HG03439 (cell line): ENCODE measurements around the gene KCNV2.
"Not testable (repeated sequence)": the region's sequence is repeated elsewhere in the genome, so short reads cannot be mapped to it uniquely, and the experiment has no call there.

ENCODE experiments used
- ATAC-seq: cut with Tn5 transposase; IDR thresholded peaks from one replicate; pipeline ENCODE4 v1.9.1; 2021; ENCODE audit warnings: mild to moderate bottlenecking, moderate library complexity; ENCODE audit not compliant: unreplicated experiment

Gene KCNV2

GRCh38 chr9:2717385-2717784 is at the start of gene KCNV2:
Gene KCNV2 (plus strand): TSS chr9:2717510. CDS start chr9:2717740, 230 bp downstream.
- ATAC-seq = no peak

- no peak for ATAC-seq
Observed at GRCh38 chr9:2673161-2673560, 44.1 kb upstream of the KCNV2 start.

GRCh38 chr9:2674141-2674824 is 43.0 kb upstream of the KCNV2 start:
- ATAC-seq = no peak

GRCh38 chr9:2675834-2676233 is 41.5 kb upstream of the KCNV2 start:
- no peak for ATAC-seq

GRCh38 chr9:2676466-2676865 is 40.8 kb upstream of the KCNV2 start:
- ATAC-seq = no peak

- ATAC-seq = no peak
Observed at GRCh38 chr9:2677915-2678889, 39.1 kb upstream of the KCNV2 start.

- no peak for ATAC-seq
Observed at GRCh38 chr9:2679011-2679410, 38.3 kb upstream of the KCNV2 start.

GRCh38 chr9:2681981-2682380 is 35.3 kb upstream of the KCNV2 start:
- ATAC-seq = no peak

GRCh38 chr9:2686911-2687310 is 30.4 kb upstream of the KCNV2 start:
- no peak for ATAC-seq

- no peak for ATAC-seq
Observed at GRCh38 chr9:2688636-2689035, 28.7 kb upstream of the KCNV2 start.

GRCh38 chr9:2691212-2691611 is 26.1 kb upstream of the KCNV2 start:
- no peak for ATAC-seq

GRCh38 chr9:2691626-2692025 is 25.7 kb upstream of the KCNV2 start:
- ATAC-seq = no peak

GRCh38 chr9:2693056-2693455 is 24.3 kb upstream of the KCNV2 start:
- no peak for ATAC-seq

GRCh38 chr9:2697492-2697891 is 19.8 kb upstream of the KCNV2 start:
- no peak for ATAC-seq

- ATAC-seq = no peak
Observed at GRCh38 chr9:2700398-2700797, 16.9 kb upstream of the KCNV2 start.

- ATAC-seq = no peak
Observed at GRCh38 chr9:2700909-2701550, 16.3 kb upstream of the KCNV2 start.

- no peak for ATAC-seq
Observed at GRCh38 chr9:2704504-2704903, 12.8 kb upstream of the KCNV2 start.

- ATAC-seq = not testable (repeated sequence)
Observed at GRCh38 chr9:2707256-2707655, 10.1 kb upstream of the KCNV2 start.

GRCh38 chr9:2709645-2710101 is 7.6 kb upstream of the KCNV2 start:
- no peak for ATAC-seq

- ATAC-seq = no peak
Observed at GRCh38 chr9:2711716-2712115, 5.6 kb upstream of the KCNV2 start.

GRCh38 chr9:2718001-2718697 is 839 bp downstream of the KCNV2 start:
- no peak for ATAC-seq
